ENCODE measurements around the gene ZNF774.
A peak's percentile ranks its signal among the peaks of the same experiment; 100 is the strongest.
"Not testable (repeated sequence)": the region's sequence is repeated elsewhere in the genome, so short reads cannot be mapped to it uniquely, and the experiment has no call there.

The ZNF774 gene

GRCh38 chr15:90393040-90393439 lies 41.0 kb downstream of the ZNF774 start:
- no peak for DNase-seq

- no peak for DNase-seq
Measured at GRCh38 chr15:90394074-90394473, 42.0 kb downstream of the ZNF774 start.

- no peak for DNase-seq
Measured at GRCh38 chr15:90394748-90395442, 42.8 kb downstream of the ZNF774 start.

- no peak for DNase-seq
Measured at GRCh38 chr15:90396321-90396720, 44.2 kb downstream of the ZNF774 start.

GRCh38 chr15:90400005-90400758 lies 48.1 kb downstream of the ZNF774 start:
- DNase-seq: peak; percentile 21

- DNase-seq: peak; percentile 94
Measured at GRCh38 chr15:90400759-90401314, 48.8 kb downstream of the ZNF774 start.

- DNase-seq: no peak
Measured at GRCh38 chr15:90401495-90401894, 49.4 kb downstream of the ZNF774 start.

- peak; percentile 89 for DNase-seq
Measured at GRCh38 chr15:90402223-90402622, 50.1 kb downstream of the ZNF774 start.

GRCh38 chr15:90402767-90403166 lies 50.7 kb downstream of the ZNF774 start:
- DNase-seq: no peak

GRCh38 chr15:90405055-90405607 lies 53.0 kb downstream of the ZNF774 start:
- no peak for DNase-seq

- DNase-seq: no peak
Measured at GRCh38 chr15:90407336-90407735, 55.3 kb downstream of the ZNF774 start.

GRCh38 chr15:90407871-90408317 lies 55.8 kb downstream of the ZNF774 start:
- peak; percentile 69 for DNase-seq

GRCh38 chr15:90408657-90409056 lies 56.6 kb downstream of the ZNF774 start:
- no peak for DNase-seq

- not testable (repeated sequence) for DNase-seq
Measured at GRCh38 chr15:90409587-90409986, 57.5 kb downstream of the ZNF774 start.

GRCh38 chr15:90410316-90410715 lies 58.2 kb downstream of the ZNF774 start:
- DNase-seq: not testable (repeated sequence)

- DNase-seq: no peak
Measured at GRCh38 chr15:90411176-90411575, 59.1 kb downstream of the ZNF774 start.
